ENCODE data around the gene ABCD4.

DNA sequence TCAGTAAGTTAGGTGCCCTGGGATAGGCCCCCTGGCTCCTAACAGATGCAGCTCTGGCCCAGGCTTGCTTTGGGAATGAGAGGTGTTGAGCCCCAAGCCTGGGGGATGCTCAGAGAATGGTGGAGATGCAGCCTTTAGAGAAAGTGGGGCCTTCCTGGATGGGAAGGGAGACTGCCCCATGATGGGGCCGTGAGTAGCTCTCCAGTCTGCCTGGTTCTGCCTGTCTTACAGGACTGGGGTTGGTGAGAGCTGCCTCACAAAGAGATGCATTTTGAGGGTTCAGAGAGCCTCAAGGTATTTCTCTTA is 45.0 kb upstream of the ABCD4 start:
- TF ChIP-seq EZH2 (IDR thresholded peaks at IDR 0.05; ENCODE audit: borderline replicate concordance, low read depth, low read length, severe bottlenecking) (no peak), POLR2A (IDR thresholded peaks at IDR 0.05; ENCODE audit: low read depth, low read length) (no peak), POLR2AphosphoS5 (IDR thresholded peaks at IDR 0.05; ENCODE audit: insufficient read depth, low read depth, low read length) (no peak), MYC (IDR thresholded peaks at IDR 0.05; ENCODE audit: low read depth, low read length) (no peak), JUN (IDR thresholded peaks at IDR 0.05; ENCODE audit: borderline replicate concordance, insufficient read depth, insufficient read length, low read depth) (no peak)
- TF ChIP-seq, protein P1, sequence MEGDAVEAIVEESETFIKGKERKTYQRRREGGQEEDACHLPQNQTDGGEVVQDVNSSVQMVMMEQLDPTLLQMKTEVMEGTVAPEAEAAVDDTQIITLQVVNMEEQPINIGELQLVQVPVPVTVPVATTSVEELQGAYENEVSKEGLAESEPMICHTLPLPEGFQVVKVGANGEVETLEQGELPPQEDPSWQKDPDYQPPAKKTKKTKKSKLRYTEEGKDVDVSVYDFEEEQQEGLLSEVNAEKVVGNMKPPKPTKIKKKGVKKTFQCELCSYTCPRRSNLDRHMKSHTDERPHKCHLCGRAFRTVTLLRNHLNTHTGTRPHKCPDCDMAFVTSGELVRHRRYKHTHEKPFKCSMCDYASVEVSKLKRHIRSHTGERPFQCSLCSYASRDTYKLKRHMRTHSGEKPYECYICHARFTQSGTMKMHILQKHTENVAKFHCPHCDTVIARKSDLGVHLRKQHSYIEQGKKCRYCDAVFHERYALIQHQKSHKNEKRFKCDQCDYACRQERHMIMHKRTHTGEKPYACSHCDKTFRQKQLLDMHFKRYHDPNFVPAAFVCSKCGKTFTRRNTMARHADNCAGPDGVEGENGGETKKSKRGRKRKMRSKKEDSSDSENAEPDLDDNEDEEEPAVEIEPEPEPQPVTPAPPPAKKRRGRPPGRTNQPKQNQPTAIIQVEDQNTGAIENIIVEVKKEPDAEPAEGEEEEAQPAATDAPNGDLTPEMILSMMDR (IDR thresholded peaks at IDR 0.05; ENCODE audit: extremely low read depth in 1 of 2, insufficient read depth in 1 of 2, low read depth in 1 of 2, low read length in 2 of 2): no peak
